Endothelial cell of umbilical vein (primary cell): Measurements from ENCODE around the gene PAPPA. TPM values are rescaled to one million over a fixed set of nuclear protein-coding genes. Genes with fewer than 3 reads are reported as not detected.
A peak's percentile ranks its signal among the peaks of the same experiment; 100 is the strongest.

ENCODE experiments used
- BruUV-seq: library from RNA; stranded (reverse); fragments of 400-500 nt; replicated peaks from 2 replicates; lab custom pipeline; 2021; lab: Mats Ljungman, UMichigan
- CTCF ChIA-PET: fragments of 300-600, 350-600 bp; sonication (Branson Sonifier 250); formaldehyde crosslinking; loops from one replicate; lab custom pipeline; 2021; ENCODE audit warnings: antibody characterized with exemption, inconsistent platforms; lab: Charles Lee
- POLR2A ChIA-PET: fragments of 300-600, 350-600 bp; sonication (Branson Sonifier 250); formaldehyde crosslinking; loops from one replicate; lab custom pipeline; 2021; ENCODE audit warnings: antibody characterized with exemption, inconsistent platforms; lab: Charles Lee
- DNase-seq: peaks from one replicate; pipeline ENCODE4 v3.0.0-alpha.2; 2011; ENCODE audit warnings: low read depth, low spot score
- FAIRE-seq: peaks from 2 replicates; lab custom pipeline; 2011; peaks lifted over from hg19 to GRCh38; lab: Jason Lieb, UNC
- H2AFZ ChIP-seq: 2 replicates; pipeline ENCODE4 v1.6.0; 2012; ENCODE audit warnings: low read depth, low read length, control low read depth, inconsistent platforms
- H3K27ac ChIP-seq: 2 replicates; pipeline ENCODE4 v1.5.1; 2011; ENCODE audit warnings: low read depth, mild to moderate bottlenecking, control low read depth, low read length, moderate library complexity; ENCODE audit not compliant: insufficient read depth
- H3K27me3 ChIP-seq, 2 experiments: 2 replicates each; pipeline versions ENCODE4 v1.6.0 to v1.6.1; 2011; ENCODE audit warnings: low read length in 2 of 2, mixed read lengths in 1 of 2; ENCODE audit not compliant: control insufficient read depth in 2 of 2, insufficient read depth in 2 of 2
- H3K36me3 ChIP-seq, 2 experiments: 2 replicates in 1 of 2; 3 replicates in 1 of 2; pipeline ENCODE4 v1.5.1; 2011; ENCODE audit warnings: low read length in 2 of 2, mild to moderate bottlenecking in 1 of 2, moderate library complexity in 1 of 2; ENCODE audit not compliant: control insufficient read depth in 2 of 2, insufficient read depth in 2 of 2; ENCODE audit errors: extremely low read depth in 1 of 2
- H3K4me1 ChIP-seq: 3 replicates; pipeline ENCODE4 v1.5.1; 2011; ENCODE audit warnings: mild to moderate bottlenecking, low read length; ENCODE audit not compliant: control insufficient read depth, insufficient read depth; ENCODE audit errors: extremely low read depth
- H3K4me2 ChIP-seq: 2 replicates; pipeline ENCODE4 v1.6.1; 2011; ENCODE audit warnings: low read length, control low read depth, mixed read lengths; ENCODE audit not compliant: insufficient read depth
- H3K4me3 ChIP-seq, 3 experiments: fragments of 200-600 bp in 1 of 3; sonication (generic), shearing (Covaris generic) in 1 of 3; replicated peaks in 1 of 3; 2 replicates each; pipeline ENCODE4 v1.5.1; 2011 to 2016; ENCODE audit warnings: control low read depth in 3 of 3, low read length in 3 of 3, mild to moderate bottlenecking in 2 of 3, inconsistent platforms in 1 of 3, low read depth in 1 of 3, moderate library complexity in 1 of 3; ENCODE audit not compliant: insufficient read depth in 1 of 3
- H3K79me2 ChIP-seq: 2 replicates; pipeline ENCODE4 v1.6.0; 2012; ENCODE audit warnings: low read length, inconsistent platforms; ENCODE audit not compliant: control insufficient read depth, insufficient read depth
- H3K9ac ChIP-seq: replicated peaks from 2 replicates; pipeline ENCODE3; 2011; ENCODE audit warnings: low read length, control low read depth; ENCODE audit not compliant: insufficient read depth; ENCODE audit errors: extremely low read depth
- H3K9me1 ChIP-seq: replicated peaks from 3 replicates; pipeline ENCODE4 v1.6.0; 2011; ENCODE audit warnings: mild to moderate bottlenecking, low read length; ENCODE audit not compliant: control insufficient read depth, insufficient read depth; ENCODE audit errors: extremely low read depth
- H3K9me3 ChIP-seq: replicated peaks from 2 replicates; pipeline ENCODE4 v1.5.1; 2012; ENCODE audit warnings: low read length, inconsistent platforms; ENCODE audit not compliant: control insufficient read depth, insufficient read depth
- H4K20me1 ChIP-seq: replicated peaks from 2 replicates; pipeline ENCODE3; 2011; ENCODE audit warnings: mild to moderate bottlenecking, low read length; ENCODE audit not compliant: control insufficient read depth, insufficient read depth; ENCODE audit errors: extremely low read depth
- EZH2 ChIP-seq: IDR thresholded peaks from 2 replicates; pipeline ENCODE4 v1.6.1; 2012; ENCODE audit warnings: borderline replicate concordance, low read depth, mild to moderate bottlenecking, moderate library complexity, low read length, inconsistent platforms; ENCODE audit not compliant: severe bottlenecking
- FOS ChIP-seq: IDR thresholded peaks from 2 replicates; pipeline ENCODE4 v1.6.1; 2011; ENCODE audit warnings: mild to moderate bottlenecking, low read length, moderate library complexity, borderline replicate concordance; ENCODE audit not compliant: insufficient read depth
- MYC ChIP-seq: IDR thresholded peaks from one replicate; pipeline ENCODE4 v1.6.1; 2011; ENCODE audit warnings: mild to moderate bottlenecking, low read depth, low read length
- POLR2A ChIP-seq: IDR thresholded peaks from 2 replicates; pipeline ENCODE4 v1.6.1; 2012; ENCODE audit warnings: low read depth, mild to moderate bottlenecking, control low read depth, low read length
- dilution Hi-C: fragments of 300-500 bp; cut with MboI; formaldehyde crosslinking; loops from one replicate; pipeline ENCODE4 v1.15.0; 2019; ENCODE audit warnings: low sequenced_read_pairs; ENCODE audit not compliant: extremely low pct_ligation_motif_present
- intact Hi-C: fragments of 100-400 bp; cut with micrococcal nuclease; formaldehyde crosslinking; loops from one replicate; pipeline ENCODE4 v1.10.0; 2022
- polyA plus RNA-seq, 4 experiments: library from polyadenylated mRNA; depleted of rRNA in 3 of 4; stranded (reverse) in 3 of 4; unstranded in 1 of 4; fragments of >200 nt; gene quantifications; 2 replicates each; pipeline versions ENCODE4 v1.2.1 to v1.2.3, GENCODE V29; 2011 to 2012; ENCODE audit warnings: missing spikeins in 1 of 4
- total RNA-seq: library from RNA; stranded (reverse); gene quantifications from 2 replicates; pipeline ENCODE4 v1.2.3, GENCODE V29; 2021

The PAPPA gene
- total and polyA plus RNA-seq, 2 donors (not counting 3 experiments of a cell fraction or from before 2014, with no cell fraction given) = 0.13 to 0.41 TPM

GRCh38 chr9:116174347-116174746, 20.8 kb downstream of the PAPPA start:
- H3K27ac ChIP-seq = no peak overlapping the region
- H3K9ac ChIP-seq = no peak overlapping the region
- dilution Hi-C loops (no loop called here), intact Hi-C loops (no loop called here)
- H2AFZ ChIP-seq = no peak overlapping the region
- no peaks in the 10 kb centered on the region for H3K36me3 ChIP-seq
- H3K4me1 ChIP-seq = no peaks in the 10 kb centered on the region
- no peak for FAIRE-seq
- DNase-seq = no peak
- no peak overlapping the region for H3K4me2 ChIP-seq
- ChIA-PET POLR2A (no interaction called here), CTCF (no interaction called here)
- H3K9me1 ChIP-seq = no peaks in the 10 kb centered on the region
- H3K9me3 ChIP-seq = no peaks in the 10 kb centered on the region
- H3K4me3 ChIP-seq = no peak overlapping the region
- BruUV-seq = no TSS peak
- no peaks in the 10 kb centered on the region for H3K79me2 ChIP-seq
- H4K20me1 ChIP-seq = no peaks in the 10 kb centered on the region
- TF ChIP-seq POLR2A = no peak
- TF ChIP-seq FOS = peak; percentile 39
- no peak for TF ChIP-seq EZH2
- H3K27me3 ChIP-seq = no peaks in the 10 kb centered on the region

GRCh38 chr9:116175614-116176013, 22.0 kb downstream of the PAPPA start:
- Histone ChIP-seq H3K27ac (no peak overlapping the region), H3K9ac (no peak overlapping the region), H4K20me1 (no peaks in the 10 kb centered on the region), H2AFZ (no peak overlapping the region), H3K4me1 (no peaks in the 10 kb centered on the region), H3K9me1 (no peaks in the 10 kb centered on the region), H3K36me3 (no peaks in the 10 kb centered on the region), H3K4me3 (no peak overlapping the region), H3K27me3 (no peaks in the 10 kb centered on the region), H3K9me3 (no peaks in the 10 kb centered on the region), H3K4me2 (no peak overlapping the region), H3K79me2 (no peaks in the 10 kb centered on the region)
- FAIRE-seq (no peak), DNase-seq (no peak)
- dilution Hi-C loops (no loop called here), intact Hi-C loops (no loop called here)
- ChIA-PET POLR2A (no interaction called here), CTCF (no interaction called here)
- BruUV-seq = no TSS peak
- TF ChIP-seq MYC = no peak
